Stimulated activated CD8-positive, alpha-beta memory T cell treated with anti-CD3 and anti-CD28 coated beads, Interleukin-15, amount 100 ng/mL, for 24 hours (primary cell): ENCODE data around the gene PCDHGA9.
"Not testable (repeated sequence)": the region's sequence is repeated elsewhere in the genome, so short reads cannot be mapped to it uniquely, and the experiment has no call there.

ENCODE experiments used
- DNase-seq: peaks from one replicate; pipeline ENCODE4 v3.0.0-alpha.2; 2020; ENCODE audit warnings: low read depth

Gene PCDHGA9

DNA sequence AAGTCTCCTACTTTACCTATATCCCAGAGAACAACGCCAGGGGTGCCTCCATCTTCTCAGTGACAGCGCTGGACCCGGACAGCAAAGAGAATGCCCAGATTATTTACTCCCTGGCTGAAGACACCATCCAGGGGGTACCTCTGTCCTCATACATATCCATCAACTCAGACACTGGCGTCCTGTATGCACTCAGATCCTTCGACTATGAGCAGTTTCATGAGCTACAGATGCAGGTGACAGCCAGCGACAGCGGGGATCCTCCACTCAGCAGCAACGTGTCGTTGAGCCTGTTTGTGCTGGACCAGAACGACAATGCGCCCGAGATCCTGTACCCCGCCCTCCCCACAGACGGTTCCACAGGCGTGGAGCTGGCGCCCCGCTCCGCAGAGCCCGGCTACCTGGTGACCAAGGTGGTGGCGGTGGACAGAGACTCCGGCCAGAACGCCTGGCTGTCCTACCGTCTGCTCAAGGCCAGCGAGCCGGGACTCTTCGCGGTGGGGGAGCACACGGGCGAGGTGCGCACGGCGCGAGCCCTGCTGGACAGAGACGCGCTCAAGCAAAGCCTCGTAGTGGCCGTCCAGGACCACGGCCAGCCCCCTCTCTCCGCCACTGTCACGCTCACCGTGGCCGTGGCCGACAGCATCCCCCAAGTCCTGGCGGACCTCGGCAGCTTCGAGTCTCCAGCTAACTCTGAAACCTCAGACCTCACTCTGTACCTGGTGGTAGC, 12.1 kb downstream of the PCDHGA9 start:
- DNase-seq = not testable (repeated sequence)

DNA sequence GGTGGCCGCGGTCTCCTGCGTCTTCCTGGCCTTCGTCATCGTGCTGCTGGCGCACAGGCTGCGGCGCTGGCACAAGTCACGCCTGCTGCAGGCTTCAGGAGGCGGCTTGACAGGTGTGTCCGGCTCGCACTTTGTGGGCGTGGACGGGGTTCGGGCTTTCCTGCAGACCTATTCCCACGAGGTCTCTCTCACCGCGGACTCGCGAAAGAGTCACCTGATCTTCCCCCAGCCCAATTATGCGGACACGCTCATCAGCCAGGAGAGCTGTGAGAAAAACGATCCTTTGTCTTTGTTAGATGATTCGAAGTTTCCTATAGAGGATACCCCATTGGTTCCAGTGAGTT, 12.7 kb downstream of the PCDHGA9 start:
- not testable (repeated sequence) for DNase-seq

DNA sequence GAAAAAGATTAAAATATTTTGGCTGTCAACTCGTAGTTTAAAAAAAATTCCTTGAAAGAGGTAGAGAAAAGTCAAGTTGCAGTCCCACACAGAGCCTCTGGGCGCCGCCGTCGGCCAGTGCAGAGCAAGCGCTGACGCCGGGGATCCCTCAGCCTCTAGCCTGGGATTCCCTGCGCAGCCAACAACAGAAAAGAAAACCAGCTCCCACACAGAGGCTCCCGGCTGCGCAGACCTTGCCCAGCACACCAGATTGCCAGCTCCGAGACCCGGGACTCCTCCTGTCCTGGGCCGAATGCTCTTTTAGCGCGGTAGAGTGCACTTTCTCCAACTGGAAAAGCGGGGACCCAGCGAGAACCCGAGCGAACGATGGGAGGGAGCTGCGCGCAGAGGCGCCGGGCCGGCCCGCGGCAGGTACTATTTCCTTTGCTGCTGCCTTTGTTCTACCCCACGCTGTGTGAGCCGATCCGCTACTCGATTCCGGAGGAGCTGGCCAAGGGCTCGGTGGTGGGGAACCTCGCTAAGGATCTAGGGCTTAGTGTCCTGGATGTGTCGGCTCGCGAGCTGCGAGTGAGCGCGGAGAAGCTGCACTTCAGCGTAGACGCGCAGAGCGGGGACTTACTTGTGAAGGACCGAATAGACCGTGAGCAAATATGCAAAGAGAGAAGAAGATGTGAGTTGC, 15.1 kb downstream of the PCDHGA9 start, which contains the start of gene PCDHGB7:
Gene PCDHGB7 (plus strand): TSS at position 184 of the 679 bp plus-strand sequence. CDS start 183 bp downstream, at position 367.
- not testable (repeated sequence) for DNase-seq

DNA sequence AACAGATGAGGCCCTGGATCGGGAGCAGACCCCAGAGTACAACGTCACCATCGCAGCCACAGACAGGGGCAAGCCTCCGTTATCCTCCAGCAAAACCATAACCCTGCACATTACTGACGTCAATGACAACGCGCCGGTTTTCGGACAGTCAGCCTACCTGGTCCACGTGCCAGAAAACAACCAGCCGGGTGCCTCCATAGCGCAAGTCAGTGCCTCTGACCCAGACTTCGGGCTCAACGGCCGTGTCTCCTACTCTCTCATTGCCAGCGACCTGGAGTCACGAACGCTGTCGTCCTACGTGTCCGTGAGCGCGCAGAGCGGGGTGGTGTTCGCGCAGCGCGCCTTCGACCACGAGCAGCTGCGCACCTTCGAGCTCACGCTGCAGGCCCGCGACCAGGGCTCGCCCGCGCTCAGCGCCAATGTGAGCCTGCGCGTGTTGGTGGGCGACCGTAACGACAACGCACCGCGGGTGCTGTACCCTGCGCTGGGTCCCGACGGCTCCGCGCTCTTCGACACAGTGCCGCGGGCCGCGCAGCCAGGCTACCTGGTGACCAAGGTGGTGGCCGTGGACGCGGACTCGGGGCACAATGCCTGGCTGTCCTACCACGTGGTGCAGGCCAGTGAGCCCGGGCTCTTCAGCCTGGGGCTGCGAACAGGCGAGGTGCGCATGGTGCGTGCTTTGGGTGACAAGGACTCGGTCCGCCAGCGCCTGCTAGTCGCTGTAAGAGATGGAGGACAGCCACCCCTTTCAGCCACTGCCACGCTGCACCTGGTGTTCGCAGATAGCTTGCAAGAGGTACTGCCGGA, 16.7 kb downstream of the PCDHGA9 start:
- no peak for DNase-seq

DNA sequence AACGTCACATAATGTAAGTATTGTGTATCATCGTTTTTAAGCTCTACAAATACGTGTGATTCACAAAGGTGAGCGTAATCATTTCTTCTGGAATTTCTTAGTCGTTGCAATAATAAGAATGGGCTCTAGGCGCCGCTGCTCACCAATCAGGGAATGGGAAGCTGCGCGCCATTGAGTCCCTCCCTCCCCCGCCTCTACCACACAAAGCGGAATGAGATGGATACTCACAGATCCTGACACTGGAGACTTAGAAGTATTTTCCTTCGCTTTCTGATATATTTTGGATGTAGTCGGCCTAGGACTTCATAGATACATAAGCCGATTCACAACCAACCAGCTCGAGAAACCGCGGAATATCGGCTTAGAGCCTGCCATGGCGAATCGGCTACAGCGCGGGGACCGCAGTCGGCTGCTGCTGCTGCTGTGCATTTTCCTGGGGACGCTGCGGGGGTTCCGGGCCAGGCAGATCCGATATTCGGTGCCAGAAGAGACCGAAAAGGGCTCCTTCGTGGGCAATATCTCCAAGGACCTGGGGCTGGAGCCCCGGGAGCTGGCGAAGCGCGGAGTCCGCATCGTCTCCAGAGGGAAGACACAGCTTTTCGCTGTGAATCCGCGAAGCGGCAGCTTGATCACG, 18.4 kb downstream of the PCDHGA9 start, which contains the start of gene PCDHGA11:
Gene PCDHGA11 (plus strand): TSS at position 197 of the 634 bp plus-strand sequence. CDS start 177 bp downstream, at position 374.
- no peak for DNase-seq

DNA sequence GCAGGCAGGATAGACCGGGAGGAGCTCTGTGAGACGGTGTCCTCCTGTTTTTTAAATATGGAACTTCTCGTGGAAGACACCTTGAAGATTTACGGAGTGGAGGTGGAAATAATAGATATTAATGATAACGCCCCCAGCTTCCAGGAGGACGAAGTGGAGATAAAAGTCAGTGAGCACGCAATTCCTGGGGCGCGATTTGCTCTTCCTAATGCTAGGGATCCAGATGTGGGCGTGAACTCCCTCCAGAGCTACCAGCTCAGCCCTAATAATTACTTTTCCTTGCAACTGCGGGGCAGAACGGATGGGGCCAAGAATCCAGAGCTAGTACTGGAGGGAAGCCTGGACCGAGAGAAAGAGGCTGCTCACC, 18.9 kb downstream of the PCDHGA9 start:
- DNase-seq = no peak

DNA sequence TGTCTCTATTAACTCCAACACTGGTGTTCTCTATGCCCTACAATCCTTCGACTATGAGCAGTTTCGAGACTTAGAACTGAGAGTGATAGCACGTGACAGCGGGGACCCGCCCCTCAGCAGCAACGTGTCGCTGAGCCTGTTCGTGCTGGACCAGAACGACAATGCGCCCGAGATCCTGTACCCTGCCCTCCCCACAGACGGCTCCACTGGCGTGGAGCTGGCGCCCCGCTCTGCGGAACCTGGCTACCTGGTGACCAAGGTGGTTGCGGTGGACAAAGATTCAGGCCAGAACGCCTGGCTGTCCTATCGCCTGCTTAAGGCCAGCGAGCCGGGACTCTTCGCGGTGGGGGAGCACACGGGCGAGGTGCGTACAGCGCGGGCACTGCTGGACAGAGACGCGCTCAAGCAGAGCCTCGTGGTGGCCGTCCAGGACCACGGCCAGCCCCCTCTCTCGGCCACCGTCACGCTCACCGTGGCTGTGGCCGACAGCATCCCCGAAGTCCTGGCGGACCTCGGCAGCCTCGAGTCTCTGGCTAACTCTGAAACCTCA, 20.2 kb downstream of the PCDHGA9 start:
- no peak for DNase-seq

DNA sequence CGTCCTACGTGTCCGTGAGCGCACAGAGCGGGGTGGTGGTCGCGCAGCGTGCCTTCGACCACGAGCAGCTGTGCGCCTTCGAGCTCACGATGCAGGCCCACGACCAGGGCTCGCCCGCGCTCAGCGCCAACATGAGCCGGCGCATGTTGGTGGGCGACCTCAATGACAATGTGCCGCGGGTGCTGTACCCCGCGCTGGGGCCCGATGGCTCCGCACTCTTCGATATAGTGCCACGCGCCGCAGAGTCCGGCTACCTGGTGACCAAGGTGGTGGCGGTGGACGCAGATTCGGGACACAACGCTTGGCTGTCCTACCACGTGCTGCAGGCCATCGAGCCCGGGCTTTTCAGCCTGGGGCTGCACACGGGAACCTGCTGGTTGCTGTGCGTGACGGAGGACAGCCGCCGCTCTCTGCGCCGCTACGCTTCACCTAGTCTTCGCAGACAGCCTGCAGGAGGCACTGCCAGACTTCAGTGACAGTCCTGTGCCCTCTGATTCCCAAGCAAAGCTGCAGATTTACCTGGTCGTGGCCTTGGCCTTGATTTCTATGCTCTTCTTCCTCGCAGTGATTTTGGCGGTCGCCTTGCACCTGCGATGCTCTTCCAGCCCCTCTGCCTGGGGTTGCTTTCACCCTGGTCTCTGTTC, 25.3 kb downstream of the PCDHGA9 start:
- DNase-seq = no peak

DNA sequence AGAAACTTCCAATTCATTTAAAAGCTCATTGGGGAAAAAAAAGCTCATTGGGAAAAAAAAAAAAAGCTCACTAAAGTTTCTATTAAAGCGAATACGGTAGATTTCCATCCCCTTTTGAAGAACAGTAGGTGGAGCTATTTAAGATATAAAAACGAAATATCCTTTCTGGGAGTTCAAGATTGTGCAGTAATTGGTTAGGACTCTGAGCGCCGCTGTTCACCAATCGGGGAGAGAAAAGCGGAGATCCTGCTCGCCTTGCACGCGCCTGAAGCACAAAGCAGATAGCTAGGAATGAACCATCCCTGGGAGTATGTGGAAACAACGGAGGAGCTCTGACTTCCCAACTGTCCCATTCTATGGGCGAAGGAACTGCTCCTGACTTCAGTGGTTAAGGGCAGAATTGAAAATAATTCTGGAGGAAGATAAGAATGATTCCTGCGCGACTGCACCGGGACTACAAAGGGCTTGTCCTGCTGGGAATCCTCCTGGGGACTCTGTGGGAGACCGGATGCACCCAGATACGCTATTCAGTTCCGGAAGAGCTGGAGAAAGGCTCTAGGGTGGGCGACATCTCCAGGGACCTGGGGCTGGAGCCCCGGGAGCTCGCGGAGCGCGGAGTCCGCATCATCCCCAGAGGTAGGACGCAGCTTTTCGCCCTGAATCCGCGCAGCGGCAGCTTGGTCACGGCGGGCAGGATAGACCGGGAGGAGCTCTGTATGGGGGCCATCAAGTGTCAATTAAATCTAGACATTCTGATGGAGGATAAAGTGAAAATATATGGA, 27.9 kb downstream of the PCDHGA9 start, which contains the start of gene PCDHGA12:
Gene PCDHGA12 (plus strand): TSS at position 176 of the 782 bp plus-strand sequence. CDS start 253 bp downstream, at position 429.
- DNase-seq = no peak

DNA sequence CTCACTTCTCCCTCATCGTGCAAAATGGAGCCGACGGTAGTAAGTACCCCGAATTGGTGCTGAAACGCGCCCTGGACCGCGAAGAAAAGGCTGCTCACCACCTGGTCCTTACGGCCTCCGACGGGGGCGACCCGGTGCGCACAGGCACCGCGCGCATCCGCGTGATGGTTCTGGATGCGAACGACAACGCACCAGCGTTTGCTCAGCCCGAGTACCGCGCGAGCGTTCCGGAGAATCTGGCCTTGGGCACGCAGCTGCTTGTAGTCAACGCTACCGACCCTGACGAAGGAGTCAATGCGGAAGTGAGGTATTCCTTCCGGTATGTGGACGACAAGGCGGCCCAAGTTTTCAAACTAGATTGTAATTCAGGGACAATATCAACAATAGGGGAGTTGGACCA, 28.7 kb downstream of the PCDHGA9 start:
- DNase-seq = no peak

DNA sequence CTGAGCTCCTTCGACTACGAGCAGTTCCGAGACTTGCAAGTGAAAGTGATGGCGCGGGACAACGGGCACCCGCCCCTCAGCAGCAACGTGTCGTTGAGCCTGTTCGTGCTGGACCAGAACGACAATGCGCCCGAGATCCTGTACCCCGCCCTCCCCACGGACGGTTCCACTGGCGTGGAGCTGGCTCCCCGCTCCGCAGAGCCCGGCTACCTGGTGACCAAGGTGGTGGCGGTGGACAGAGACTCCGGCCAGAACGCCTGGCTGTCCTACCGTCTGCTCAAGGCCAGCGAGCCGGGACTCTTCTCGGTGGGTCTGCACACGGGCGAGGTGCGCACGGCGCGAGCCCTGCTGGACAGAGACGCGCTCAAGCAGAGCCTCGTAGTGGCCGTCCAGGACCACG, 29.7 kb downstream of the PCDHGA9 start:
- not testable (repeated sequence) for DNase-seq

DNA sequence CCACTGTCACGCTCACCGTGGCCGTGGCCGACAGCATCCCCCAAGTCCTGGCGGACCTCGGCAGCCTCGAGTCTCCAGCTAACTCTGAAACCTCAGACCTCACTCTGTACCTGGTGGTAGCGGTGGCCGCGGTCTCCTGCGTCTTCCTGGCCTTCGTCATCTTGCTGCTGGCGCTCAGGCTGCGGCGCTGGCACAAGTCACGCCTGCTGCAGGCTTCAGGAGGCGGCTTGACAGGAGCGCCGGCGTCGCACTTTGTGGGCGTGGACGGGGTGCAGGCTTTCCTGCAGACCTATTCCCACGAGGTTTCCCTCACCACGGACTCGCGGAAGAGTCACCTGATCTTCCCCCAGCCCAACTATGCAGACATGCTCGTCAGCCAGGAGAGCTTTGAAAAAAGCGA, 30.1 kb downstream of the PCDHGA9 start:
- DNase-seq = not testable (repeated sequence)

DNA sequence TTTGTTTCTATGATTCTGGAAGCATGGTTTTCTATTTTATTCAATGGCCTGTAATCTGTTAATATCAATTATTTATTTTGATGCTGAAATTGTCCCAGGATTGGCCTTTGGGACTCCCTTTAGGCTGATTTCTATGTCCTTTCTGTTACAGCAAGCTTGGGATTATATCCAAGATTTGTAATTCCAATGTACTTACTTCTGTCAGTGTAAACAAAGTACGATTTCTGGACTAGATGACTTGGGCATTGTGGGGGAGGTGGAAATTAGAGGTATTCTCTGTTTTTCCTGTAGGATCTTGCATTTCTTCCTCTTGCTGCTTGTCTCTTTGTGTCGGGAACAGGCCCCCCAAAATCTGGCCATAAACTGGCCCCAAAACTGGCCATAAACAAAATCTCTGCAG, 31.4 kb downstream of the PCDHGA9 start:
- DNase-seq = no peak

DNA sequence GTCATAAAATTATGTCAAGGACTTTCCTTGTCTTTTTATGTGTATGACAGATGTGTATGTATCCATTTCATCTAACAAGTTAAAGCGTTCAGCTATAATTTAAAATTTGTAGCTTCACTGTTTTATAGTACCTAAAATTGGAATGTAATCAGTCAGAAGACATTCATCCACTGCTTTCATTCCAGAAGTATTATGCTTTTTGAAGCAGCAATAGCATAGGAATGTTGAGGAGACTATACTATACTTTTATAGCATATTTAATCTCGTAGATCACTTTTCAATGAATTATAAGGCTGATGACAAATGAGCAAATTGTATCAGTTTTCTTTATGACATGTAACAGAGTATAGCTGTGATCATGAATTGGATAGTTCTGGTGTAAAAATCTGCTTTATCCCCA, 34.6 kb downstream of the PCDHGA9 start:
- no peak for DNase-seq

DNA sequence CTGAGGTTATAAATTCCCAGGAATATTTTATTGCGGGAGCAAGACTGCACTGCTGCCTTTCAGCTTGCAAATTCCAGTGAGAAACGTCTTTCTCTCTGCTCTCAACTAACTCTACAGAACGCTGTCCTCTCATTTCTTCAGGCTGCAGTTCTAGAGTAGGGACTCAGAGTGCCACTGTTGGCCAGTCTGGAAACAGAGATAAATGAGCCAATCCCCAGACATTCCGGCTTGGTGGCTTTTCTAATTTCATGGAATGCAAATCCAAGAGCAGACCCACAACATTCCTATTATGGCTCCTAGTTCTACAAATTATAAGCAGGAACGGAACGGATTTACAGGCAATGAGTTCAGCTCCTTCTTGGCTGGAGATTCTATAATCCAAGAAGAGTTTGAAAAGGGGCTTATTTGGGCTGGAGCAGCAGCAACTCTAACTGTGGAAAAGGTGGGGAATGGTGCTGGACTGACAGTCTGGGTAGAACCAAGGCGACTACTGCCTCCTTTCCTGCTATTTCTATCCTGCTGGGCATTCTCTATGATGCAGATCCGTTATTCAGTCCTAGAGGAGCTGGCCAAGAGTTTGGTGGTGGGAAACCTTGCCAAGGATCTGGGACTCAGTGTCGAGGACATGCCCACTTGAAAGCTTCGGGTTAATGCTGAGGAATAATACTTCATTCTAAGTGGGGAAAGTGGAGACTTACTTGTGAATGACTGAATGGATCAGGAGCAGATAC, 37.0 kb downstream of the PCDHGA9 start:
- no peak for DNase-seq

DNA sequence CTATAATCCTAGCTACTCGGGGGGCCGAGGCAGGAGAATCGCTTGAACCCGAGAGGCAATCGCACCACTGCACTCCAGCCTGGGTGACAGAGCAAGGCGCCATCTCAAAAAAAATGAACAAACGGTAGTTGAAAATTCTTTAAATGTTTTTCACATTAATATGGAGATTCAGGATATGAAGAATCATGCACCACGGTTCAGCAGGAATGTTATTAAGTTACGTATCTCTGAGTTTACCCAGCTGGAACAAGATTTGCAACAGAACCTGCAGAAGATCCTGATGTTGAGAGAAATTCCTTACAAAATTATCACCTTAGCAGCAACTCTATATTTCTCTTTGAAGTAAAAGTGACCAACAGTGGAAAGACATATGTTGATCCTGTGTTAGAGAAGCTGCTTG, 37.8 kb downstream of the PCDHGA9 start:
- no peak for DNase-seq

DNA sequence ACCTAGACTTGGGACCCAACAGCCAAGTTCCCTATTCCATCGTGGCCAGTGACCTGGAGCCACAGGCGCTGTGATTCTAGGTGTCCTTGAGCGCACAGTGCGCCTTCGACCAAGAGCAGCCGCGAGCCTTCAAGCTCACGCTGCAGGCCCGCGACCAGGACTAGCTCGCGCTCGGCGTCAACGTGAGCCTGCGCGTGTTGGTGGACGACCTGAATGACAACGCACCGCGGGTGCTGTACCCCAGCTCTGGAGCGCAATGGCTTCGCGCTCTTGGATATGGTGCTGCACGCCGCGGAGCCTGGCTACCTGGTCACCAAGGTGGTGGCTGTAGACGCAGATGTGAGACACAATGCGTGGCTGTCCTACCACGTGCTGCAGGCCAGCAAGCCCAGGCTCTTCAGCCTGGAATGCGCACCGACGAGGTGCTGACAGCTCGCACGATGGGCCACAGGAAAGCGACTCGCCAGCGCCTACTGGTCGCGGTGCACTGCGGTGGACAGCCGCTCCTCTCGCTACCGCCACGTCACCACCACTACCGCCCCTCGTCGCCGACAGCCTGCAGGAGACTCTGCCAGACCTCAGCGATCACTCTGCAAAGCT, 39.1 kb downstream of the PCDHGA9 start:
- no peak for DNase-seq
